22Rv1 (cell line): ENCODE measurements around the gene COL9A3.

Source experiments
- H3K27ac ChIP-seq: fragments of 450-650 bp; 2 replicates; pipeline ENCODE4 v1.5.1; 2017
- ZFX ChIP-seq: fragments of 450-650 bp; IDR thresholded peaks from 2 replicates; pipeline ENCODE4 v1.6.1; 2017; ENCODE audit warnings: antibody characterized with exemption, borderline replicate concordance
- TF ChIP-seq, protein P1 (sequence below): fragments of 450-650 bp; IDR thresholded peaks from 2 replicates; pipeline ENCODE4 v1.5.1; 2017; ENCODE audit warnings: mild to moderate bottlenecking

COL9A3 gene

DNA sequence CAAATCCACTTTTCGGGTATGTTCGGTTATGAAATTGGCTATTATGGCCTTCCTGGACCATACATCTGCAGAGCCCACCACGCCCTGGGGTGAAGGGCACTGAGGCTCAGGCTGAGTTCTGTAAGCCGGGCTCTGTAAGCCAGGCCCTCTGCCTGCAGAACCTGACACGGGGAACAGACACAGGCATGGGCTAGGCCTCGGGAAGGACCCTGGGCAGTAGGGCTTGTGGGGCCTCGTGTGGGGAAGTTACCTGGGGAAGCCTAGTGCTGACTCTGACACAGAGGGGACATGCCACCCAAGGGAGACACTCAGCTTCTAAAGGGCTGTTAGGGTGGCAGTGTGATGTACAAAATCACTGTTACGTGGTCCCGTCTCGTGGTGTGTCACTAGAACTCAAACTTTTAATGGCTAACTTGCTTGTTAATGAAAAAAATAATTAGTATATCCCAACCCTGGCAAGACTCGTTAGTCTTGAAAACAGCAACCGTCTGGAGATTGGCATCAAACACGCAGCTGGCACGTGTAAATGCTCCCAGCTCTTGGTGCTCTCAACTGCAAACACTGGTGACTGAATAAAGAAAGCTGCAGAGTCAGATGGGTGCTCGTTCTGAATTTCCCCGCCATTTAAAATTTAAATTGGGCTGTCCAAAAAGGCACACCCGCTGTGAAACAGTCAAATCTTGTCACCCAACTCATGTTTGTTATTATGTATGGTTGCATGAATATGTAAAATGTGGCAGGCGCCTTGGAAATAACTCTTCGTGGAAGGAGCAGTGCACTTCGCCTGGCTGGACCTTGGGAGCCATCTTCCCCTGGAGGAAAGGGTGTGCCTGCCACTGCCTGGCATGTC, 68.4 kb downstream of the COL9A3 start:
- H3K27ac ChIP-seq = no peak overlapping the region

DNA sequence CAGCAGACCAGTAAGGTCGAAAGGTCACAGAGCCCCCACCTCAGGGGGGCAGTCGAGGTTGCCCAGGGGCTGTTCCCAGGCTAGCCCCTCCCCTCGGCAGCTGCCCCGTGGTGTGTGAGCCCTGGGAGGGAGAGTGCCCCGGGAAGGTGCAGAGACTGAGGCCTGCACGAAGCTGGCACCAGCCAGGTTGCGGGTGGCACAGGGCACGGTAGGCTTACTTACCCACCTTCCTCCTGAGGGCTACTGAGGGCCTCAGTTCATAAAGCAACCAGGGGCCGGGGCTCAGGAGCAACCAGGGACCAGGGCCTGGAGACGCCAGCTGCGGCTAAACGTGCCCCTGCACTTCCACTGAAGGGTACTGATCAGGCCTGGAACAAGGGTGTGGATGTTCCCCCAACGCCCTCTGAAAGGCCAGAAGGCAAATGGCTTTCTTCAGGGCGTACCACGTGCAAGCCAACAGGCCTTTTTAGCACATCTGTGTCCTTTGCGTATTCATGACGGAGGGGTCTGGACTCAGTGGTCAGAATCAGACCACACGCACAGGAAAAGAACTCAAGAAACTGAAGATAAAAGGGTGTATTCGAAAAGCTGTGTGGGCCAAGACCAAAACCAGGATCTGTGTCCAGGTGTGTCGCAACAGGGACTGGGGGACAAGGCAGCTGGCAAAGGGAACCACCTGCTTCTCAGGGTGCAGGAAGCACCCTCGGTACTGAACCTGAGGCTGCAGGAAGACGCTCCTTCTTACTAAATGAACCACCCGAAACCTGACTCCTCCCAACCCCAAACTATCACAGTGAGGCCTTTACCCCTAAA, 69.3 kb downstream of the COL9A3 start:
- TF ChIP-seq ZFX = no peak
- TF ChIP-seq, protein P1, sequence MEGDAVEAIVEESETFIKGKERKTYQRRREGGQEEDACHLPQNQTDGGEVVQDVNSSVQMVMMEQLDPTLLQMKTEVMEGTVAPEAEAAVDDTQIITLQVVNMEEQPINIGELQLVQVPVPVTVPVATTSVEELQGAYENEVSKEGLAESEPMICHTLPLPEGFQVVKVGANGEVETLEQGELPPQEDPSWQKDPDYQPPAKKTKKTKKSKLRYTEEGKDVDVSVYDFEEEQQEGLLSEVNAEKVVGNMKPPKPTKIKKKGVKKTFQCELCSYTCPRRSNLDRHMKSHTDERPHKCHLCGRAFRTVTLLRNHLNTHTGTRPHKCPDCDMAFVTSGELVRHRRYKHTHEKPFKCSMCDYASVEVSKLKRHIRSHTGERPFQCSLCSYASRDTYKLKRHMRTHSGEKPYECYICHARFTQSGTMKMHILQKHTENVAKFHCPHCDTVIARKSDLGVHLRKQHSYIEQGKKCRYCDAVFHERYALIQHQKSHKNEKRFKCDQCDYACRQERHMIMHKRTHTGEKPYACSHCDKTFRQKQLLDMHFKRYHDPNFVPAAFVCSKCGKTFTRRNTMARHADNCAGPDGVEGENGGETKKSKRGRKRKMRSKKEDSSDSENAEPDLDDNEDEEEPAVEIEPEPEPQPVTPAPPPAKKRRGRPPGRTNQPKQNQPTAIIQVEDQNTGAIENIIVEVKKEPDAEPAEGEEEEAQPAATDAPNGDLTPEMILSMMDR = no peak

More for the DNA sequence above, 68.4 kb downstream of the COL9A3 start:
- no peak for TF ChIP-seq ZFX
- TF ChIP-seq, protein P1 = no peak

GRCh38 chr20:62886709-62887058, 69.8 kb downstream of the COL9A3 start:
- H3K27ac ChIP-seq = no peak overlapping the region
- TF ChIP-seq, protein P1 = no peak
- TF ChIP-seq ZFX = no peak

More for the DNA sequence above, 69.3 kb downstream of the COL9A3 start:
- H3K27ac ChIP-seq = no peak overlapping the region

DNA sequence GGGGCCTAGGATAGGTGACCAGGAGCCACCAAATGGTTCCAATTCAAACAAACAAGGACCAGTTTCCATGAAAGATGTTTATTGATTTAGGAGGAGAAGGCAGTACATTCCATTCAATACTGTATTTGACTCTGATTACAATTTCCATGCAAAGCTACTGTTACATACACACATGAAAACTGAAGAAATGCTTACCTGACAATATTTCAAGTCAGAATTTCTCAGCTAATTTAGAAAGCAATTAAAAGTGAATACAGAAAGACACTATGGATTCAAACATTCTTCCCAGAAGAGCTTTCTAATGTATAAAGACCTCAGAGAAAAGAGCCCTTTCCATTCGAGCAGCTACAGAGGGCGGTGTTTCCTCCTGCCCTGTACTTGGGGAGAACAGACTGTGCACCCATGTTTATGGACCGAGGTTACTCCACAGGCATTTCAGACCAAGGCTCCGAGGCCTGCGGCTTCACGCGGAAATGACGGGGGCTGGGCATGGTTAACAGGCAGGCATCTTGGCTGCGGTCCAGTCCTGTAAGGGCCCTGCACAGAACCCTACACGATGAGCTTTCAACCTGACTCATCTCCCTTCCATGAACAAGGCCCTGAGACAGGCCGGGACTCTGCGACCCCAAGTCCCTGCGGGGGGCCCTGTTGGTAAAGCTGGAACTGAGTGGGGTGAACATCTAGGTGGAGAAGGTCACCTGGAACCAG, 70.5 kb downstream of the COL9A3 start:
- TF ChIP-seq, protein P1 = no peak
- TF ChIP-seq ZFX = no peak
- H3K27ac ChIP-seq = no peak overlapping the region

DNA sequence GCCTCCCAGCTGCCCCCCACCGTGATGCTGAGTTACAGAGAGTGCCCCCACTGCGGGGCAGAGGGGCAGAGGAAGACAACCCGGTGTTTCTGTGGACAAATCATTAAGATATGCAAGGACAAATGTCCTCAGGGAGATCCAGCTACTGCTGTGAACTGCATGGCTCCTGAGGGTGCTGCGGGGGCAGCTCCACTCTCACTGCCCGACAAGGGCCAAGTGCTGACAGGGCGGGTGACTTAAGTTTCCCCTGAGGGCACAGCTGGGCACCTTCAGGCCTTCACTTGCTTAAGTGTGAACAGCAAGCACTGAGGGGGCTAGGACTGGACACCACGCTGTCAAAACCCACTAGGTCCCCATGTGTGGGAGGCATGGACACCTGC, 71.0 kb downstream of the COL9A3 start:
- TF ChIP-seq ZFX = no peak
- TF ChIP-seq, protein P1 = no peak
- H3K27ac ChIP-seq = no peak overlapping the region

- no peak overlapping the region for H3K27ac ChIP-seq
- TF ChIP-seq, protein P1 = no peak
- no peak for TF ChIP-seq ZFX
Observed at GRCh38 chr20:62888406-62888805, 71.6 kb downstream of the COL9A3 start.
